Measurements from ENCODE around the gene LZTR1.

GRCh38 chr22:20974336-20974955 is 7.7 kb upstream of the LZTR1 start:
- TF ChIP-seq CTCF (conservative IDR thresholded peaks at IDR 0.05; ENCODE audit: low read length) (no peak), EZH2phosphoT487 (IDR thresholded peaks at IDR 0.05; ENCODE audit: borderline replicate concordance) (no peak)
